OCI-LY7 (cell line): Measurements from ENCODE around the gene SWT1. TPM values are rescaled to one million over a fixed set of nuclear protein-coding genes. Genes with fewer than 3 reads are reported as not detected.

ENCODE experiments used
- BruUV-seq: library from RNA; stranded (reverse); fragments of 400-500 nt; replicated peaks from 2 replicates; lab custom pipeline; 2021; lab: Mats Ljungman, UMichigan
- CTCF ChIA-PET: fragments of 300-600 bp; sonication (Branson Sonifier 250); formaldehyde crosslinking; loops from one replicate; lab custom pipeline; 2022; ENCODE audit warnings: antibody characterized with exemption; ENCODE audit not compliant: unreplicated experiment; lab: Charles Lee
- POLR2A ChIA-PET: fragments of 300-600 bp; sonication (Branson Sonifier 250); formaldehyde crosslinking; loops from one replicate; lab custom pipeline; 2022; ENCODE audit warnings: antibody characterized with exemption; lab: Charles Lee
- DNase-seq: peaks from one replicate; pipeline ENCODE4 v3.0.0-alpha.2; 2015; ENCODE audit warnings: low spot score
- H2AFZ ChIP-seq: fragments of 200-600 bp; sonication (generic), shearing (Covaris generic); 2 replicates; pipeline ENCODE4 v1.6.1; 2014; ENCODE audit warnings: mild to moderate bottlenecking, antibody characterized with exemption, low read length, moderate library complexity
- H3K27ac ChIP-seq: fragments of 200-600 bp; sonication (generic); 2 replicates; pipeline ENCODE4 v1.5.1; 2014; ENCODE audit warnings: mixed run types, low read depth, mild to moderate bottlenecking, moderate library complexity, low read length, inconsistent platforms; ENCODE audit not compliant: poor library complexity, severe bottlenecking
- H3K36me3 ChIP-seq: fragments of 200-600 bp; sonication (generic); 2 replicates; pipeline ENCODE4 v1.6.1; 2014; ENCODE audit warnings: mild to moderate bottlenecking, antibody characterized with exemption, low read length, moderate library complexity, mixed read lengths; ENCODE audit not compliant: insufficient read depth
- H3K4me1 ChIP-seq: fragments of 200-600 bp; sonication (generic); 2 replicates; pipeline ENCODE4 v1.5.1; 2014; ENCODE audit warnings: mild to moderate bottlenecking, low read length; ENCODE audit not compliant: insufficient read depth, poor library complexity, severe bottlenecking
- H3K4me2 ChIP-seq: fragments of 200-600 bp; sonication (generic); 2 replicates; pipeline ENCODE4 v1.6.1; 2014; ENCODE audit warnings: mild to moderate bottlenecking, low read length
- H3K4me3 ChIP-seq: fragments of 200-600 bp; sonication (generic); 2 replicates; pipeline ENCODE4 v1.5.1; 2014; ENCODE audit warnings: mild to moderate bottlenecking, low read depth, low read length; ENCODE audit not compliant: poor library complexity, severe bottlenecking
- H3K79me2 ChIP-seq: fragments of 200-600 bp; sonication (generic); 2 replicates; pipeline ENCODE4 v1.6.1; 2016; ENCODE audit warnings: low read depth, mild to moderate bottlenecking, low read length, moderate library complexity, mixed read lengths; ENCODE audit not compliant: insufficient read depth
- H3K9me2 ChIP-seq: fragments of 200-600 bp; sonication (generic); 2 replicates; pipeline ENCODE4 v1.6.1; 2016; ENCODE audit warnings: mild to moderate bottlenecking, low read length, mixed read lengths; ENCODE audit not compliant: insufficient read depth
- H3K9me3 ChIP-seq: fragments of 200-600 bp; sonication (generic); 2 replicates; pipeline ENCODE4 v1.6.1; 2014; ENCODE audit warnings: mild to moderate bottlenecking, mixed run types, low read length, mixed read lengths
- H4K20me1 ChIP-seq: fragments of 200-600 bp; sonication (generic); 2 replicates; pipeline ENCODE4 v1.6.1; 2014; ENCODE audit warnings: mild to moderate bottlenecking, antibody characterized with exemption, low read length, moderate library complexity, mixed read lengths; ENCODE audit not compliant: insufficient read depth
- CTCF ChIP-seq: fragments of 200-600 bp; sonication (generic); conservative IDR thresholded peaks from 2 replicates; pipeline ENCODE4 v1.5.1; 2014; ENCODE audit warnings: mild to moderate bottlenecking, antibody characterized with exemption, low read length, moderate library complexity, mixed read lengths
- EZH2phosphoT487 ChIP-seq: fragments of 200-600 bp; sonication (generic); IDR thresholded peaks from 2 replicates; pipeline ENCODE4 v1.6.1; 2018; ENCODE audit warnings: low read depth, borderline replicate concordance, mild to moderate bottlenecking, mixed run types, antibody characterized with exemption, low read length, moderate library complexity, mixed read lengths
- intact Hi-C: fragments of 100-400 bp; cut with micrococcal nuclease; formaldehyde crosslinking; loops from one replicate; pipeline ENCODE4 v1.10.0; 2022; ENCODE audit not compliant: unreplicated experiment
- total RNA-seq, 2 experiments: library from RNA; depleted of rRNA in 1 of 2; stranded (reverse); fragments of >200 nt in 1 of 2; shearing (Covaris generic) in 1 of 2; gene quantifications; 2 replicates each; pipeline ENCODE4 v1.2.3, GENCODE V29; 2014 to 2022

Gene SWT1
- total RNA-seq, 2 experiments from 2014 or later = 2.1 to 2.6 TPM

- no peak overlapping the region for H3K27ac ChIP-seq
- TF ChIP-seq CTCF (peak; percentile 55), EZH2phosphoT487 (no peak)
- CTCF ChIA-PET = no interaction called here
- H3K4me2 ChIP-seq = no peak overlapping the region
- intact Hi-C loops = loop anchor here (5.0 kb wide), 1 partner anchor 444 kb away; no protein-coding TSS in a partner anchor
- no peaks in the 10 kb centered on the region for H4K20me1 ChIP-seq
- no peaks in the 10 kb centered on the region for H3K9me2 ChIP-seq
- H2AFZ ChIP-seq = no peak overlapping the region
- DNase-seq = peak; percentile 4
- no peaks in the 10 kb centered on the region for H3K79me2 ChIP-seq
- H3K4me3 ChIP-seq = no peak overlapping the region
- H3K36me3 ChIP-seq = no peaks in the 10 kb centered on the region
- H3K4me1 ChIP-seq = no peaks in the 10 kb centered on the region
- POLR2A ChIA-PET = interaction anchor here (0.7 to 1.4 kb wide), 6 partner anchors 12 to 1286 kb away, joined by 3 to 4 read pairs (median 3); no protein-coding TSS in a partner anchor
- no TSS peak for BruUV-seq
- no peaks in the 10 kb centered on the region for H3K9me3 ChIP-seq
These were observed 81.5 kb downstream of the SWT1 start for GRCh38 chr1:185238447-185238846.

GRCh38 chr1:185239861-185240260 lies 82.9 kb downstream of the SWT1 start:
- H3K4me1 ChIP-seq = no peaks in the 10 kb centered on the region
- H3K9me3 ChIP-seq = no peaks in the 10 kb centered on the region
- no peak overlapping the region for H3K27ac ChIP-seq
- no peak overlapping the region for H3K4me2 ChIP-seq
- H4K20me1 ChIP-seq = no peaks in the 10 kb centered on the region
- no TSS peak for BruUV-seq
- intact Hi-C loops = loop anchor here (5.0 kb wide), 1 partner anchor 442 kb away; no protein-coding TSS in a partner anchor
- H3K4me3 ChIP-seq = no peak overlapping the region
- H3K79me2 ChIP-seq = no peaks in the 10 kb centered on the region
- H2AFZ ChIP-seq = no peak overlapping the region
- ChIA-PET POLR2A (interaction anchor here (0.6 to 1.4 kb wide), 4 partner anchors 21 to 294 kb away, joined by 3 to 4 read pairs (median 4); no protein-coding TSS in a partner anchor), CTCF (no interaction called here)
- TF ChIP-seq EZH2phosphoT487 = no peak
- no peak for TF ChIP-seq CTCF
- no peak for DNase-seq
- H3K9me2 ChIP-seq = no peaks in the 10 kb centered on the region
- H3K36me3 ChIP-seq = no peaks in the 10 kb centered on the region

GRCh38 chr1:185241127-185241526 lies 84.2 kb downstream of the SWT1 start:
- no peaks in the 10 kb centered on the region for H3K9me2 ChIP-seq
- no peak overlapping the region for H3K4me3 ChIP-seq
- no peaks in the 10 kb centered on the region for H3K4me1 ChIP-seq
- H2AFZ ChIP-seq = no peak overlapping the region
- H3K4me2 ChIP-seq = no peak overlapping the region
- no TSS peak for BruUV-seq
- H3K9me3 ChIP-seq = no peaks in the 10 kb centered on the region
- TF ChIP-seq CTCF = no peak
- TF ChIP-seq EZH2phosphoT487 = no peak
- no peak for DNase-seq
- H3K36me3 ChIP-seq = no peaks in the 10 kb centered on the region
- ChIA-PET CTCF (no interaction called here), POLR2A (no interaction called here)
- intact Hi-C loops = no loop called here
- H3K79me2 ChIP-seq = no peaks in the 10 kb centered on the region
- H3K27ac ChIP-seq = no peak overlapping the region
- H4K20me1 ChIP-seq = no peaks in the 10 kb centered on the region
